GM12878 (cell line): ENCODE results near the gene DPM3. TPM values are rescaled to one million over a fixed set of nuclear protein-coding genes. Genes with fewer than 3 reads are reported as not detected.

Experiments
- ATAC-seq: fragments of 200-7000 bp; cut with Tn5 transposase; 3 replicates; pipeline ENCODE4 v1.9.1; 2020; ENCODE audit warnings: mild to moderate bottlenecking, moderate library complexity
- BruUV-seq: library from RNA; stranded (reverse); fragments of 400-500 nt; replicated peaks from 2 replicates; lab custom pipeline; 2021; lab: Mats Ljungman, UMichigan
- CTCF ChIA-PET: fragments of 300-600 bp; sonication (Branson Sonifier 250); formaldehyde crosslinking; extraction: SDS; loops from one replicate; lab custom pipeline; 2021; ENCODE audit warnings: inconsistent platforms; lab: Yijun Ruan, JAX
- POLR2A ChIA-PET: fragments of 350-600 bp; formaldehyde crosslinking; extraction: SDS; loops from one replicate; lab custom pipeline; 2021; ENCODE audit warnings: inconsistent platforms; lab: Charles Lee
- RAD21 ChIA-PET: fragments of 300-600 bp; sonication (Branson Sonifier 250); formaldehyde crosslinking; loops from one replicate; lab custom pipeline; 2023; ENCODE audit warnings: antibody characterized with exemption; ENCODE audit not compliant: unreplicated experiment; lab: Charles Lee
- SMC1A ChIA-PET: fragments of 300-600 bp; sonication (Branson Sonifier 250); formaldehyde crosslinking; loops from one replicate; lab custom pipeline; 2023; ENCODE audit not compliant: unreplicated experiment, uncharacterized antibody; lab: Charles Lee
- DNase-seq: peaks from one replicate; pipeline ENCODE4 v3.0.0-alpha.2; 2011; ENCODE audit warnings: low read depth, low spot score
- FAIRE-seq: peaks from 3 replicates; lab custom pipeline; 2011; peaks lifted over from hg19 to GRCh38; lab: Jason Lieb, UNC
- H2AFZ ChIP-seq: 2 replicates; pipeline ENCODE4 v1.6.0; 2011; ENCODE audit warnings: low read depth, low read length, control low read depth; ENCODE audit not compliant: control insufficient read depth
- H3K27ac ChIP-seq: 2 replicates; pipeline ENCODE4 v1.5.1; 2011; ENCODE audit warnings: control low read depth; ENCODE audit not compliant: control insufficient read depth, insufficient read depth
- H3K27me3 ChIP-seq, 2 experiments: replicated peaks in 1 of 2; 2 replicates each; pipeline versions ENCODE4 v1.6.0 to v1.6.1; 2011; ENCODE audit warnings: low read length in 1 of 2; ENCODE audit not compliant: control insufficient read depth in 2 of 2, insufficient read depth in 2 of 2
- H3K36me3 ChIP-seq, 2 experiments: 2 replicates each; pipeline ENCODE4 v1.5.1; 2011; ENCODE audit warnings: low read length in 1 of 2; ENCODE audit not compliant: control insufficient read depth in 2 of 2, insufficient read depth in 2 of 2
- H3K4me1 ChIP-seq: 2 replicates; pipeline ENCODE4 v1.6.1; 2011; ENCODE audit warnings: mild to moderate bottlenecking, low read length, moderate library complexity, mixed read lengths; ENCODE audit not compliant: control insufficient read depth, insufficient read depth
- H3K4me2 ChIP-seq: 2 replicates; pipeline ENCODE4 v1.6.0; 2011; ENCODE audit warnings: control low read depth; ENCODE audit not compliant: control insufficient read depth, insufficient read depth
- H3K4me3 ChIP-seq: fragments of 200-600 bp; sonication (generic); 2 replicates; pipeline ENCODE4 v1.5.1; 2016
- H3K79me2 ChIP-seq: 2 replicates; pipeline ENCODE4 v1.6.0; 2011; ENCODE audit warnings: low read length; ENCODE audit not compliant: control insufficient read depth, insufficient read depth
- H3K9ac ChIP-seq: 2 replicates; pipeline ENCODE4 v1.8.0; 2011; ENCODE audit warnings: low read length, control low read depth, mixed read lengths; ENCODE audit not compliant: control insufficient read depth, insufficient read depth
- H3K9me3 ChIP-seq: replicated peaks from 3 replicates; pipeline ENCODE4 v1.5.1; 2011; ENCODE audit warnings: mild to moderate bottlenecking, low read length; ENCODE audit not compliant: control insufficient read depth, insufficient read depth
- H4K20me1 ChIP-seq: 2 replicates; pipeline ENCODE4 v1.6.0; 2011; ENCODE audit not compliant: control insufficient read depth, insufficient read depth
- CBX5 ChIP-seq: sonication (generic); IDR thresholded peaks from 2 replicates; pipeline ENCODE4 v1.6.1; 2016; ENCODE audit warnings: low read depth, moderate library complexity, mild to moderate bottlenecking, inconsistent platforms
- CEBPB ChIP-seq, 2 experiments: fragments of 150-350 bp in 1 of 2; IDR thresholded peaks; 2 replicates each; pipeline ENCODE4 v1.6.1; 2012 to 2014; ENCODE audit warnings: low read depth in 2 of 2, low read length in 2 of 2, borderline replicate concordance in 1 of 2, inconsistent platforms in 1 of 2
- EP300 ChIP-seq, 2 experiments: fragments of 150-350 bp in 1 of 2; IDR thresholded peaks; 2 replicates each; pipeline ENCODE4 v1.6.1; 2011 to 2012; ENCODE audit warnings: low read depth in 2 of 2, low read length in 2 of 2, borderline replicate concordance in 1 of 2, improper control_type of control experiment in 1 of 2, inconsistent platforms in 1 of 2; ENCODE audit not compliant: control insufficient read depth in 1 of 2
- GABPA ChIP-seq: IDR thresholded peaks from 2 replicates; pipeline ENCODE4 v1.6.1; 2014; ENCODE audit warnings: antibody characterized with exemption, low read depth, mild to moderate bottlenecking, inconsistent platforms
- IRF4 ChIP-seq: IDR thresholded peaks from 2 replicates; pipeline ENCODE4 v1.6.1; 2011; ENCODE audit warnings: low read depth, low read length
- KDM1A ChIP-seq: fragments of 200-600 bp; sonication (generic); IDR thresholded peaks from 2 replicates; pipeline ENCODE4 v1.6.1; 2016; ENCODE audit warnings: borderline replicate concordance
- LARP7 ChIP-seq: fragments of 450-650 bp; IDR thresholded peaks from 2 replicates; pipeline ENCODE4 v1.6.1; 2017; ENCODE audit warnings: mild to moderate bottlenecking
- NFYB ChIP-seq: IDR thresholded peaks from 2 replicates; pipeline ENCODE4 v1.6.1; 2011; ENCODE audit warnings: low read depth, mild to moderate bottlenecking, low read length, improper control_type of control experiment, moderate library complexity; ENCODE audit not compliant: insufficient read depth
- PML ChIP-seq: IDR thresholded peaks from 2 replicates; pipeline ENCODE4 v1.6.1; 2012; ENCODE audit warnings: low read length, inconsistent platforms
- RELA ChIP-seq: fragments of 450-650 bp; IDR thresholded peaks from 2 replicates; pipeline ENCODE4 v1.8.0; 2014; ENCODE audit warnings: borderline replicate concordance; ENCODE audit not compliant: partially characterized antibody
- STAT1 ChIP-seq: fragments of 450-650 bp; conservative IDR thresholded peaks from 2 replicates; pipeline ENCODE4 v1.6.1; 2014; ENCODE audit warnings: antibody characterized with exemption, mild to moderate bottlenecking
- STAT3 ChIP-seq: IDR thresholded peaks from 2 replicates; pipeline ENCODE4 v1.6.1; 2011; ENCODE audit warnings: low read depth, low read length, improper control_type of control experiment
- TAF1 ChIP-seq: IDR thresholded peaks from 2 replicates; pipeline ENCODE4 v1.6.1; 2011; ENCODE audit warnings: mild to moderate bottlenecking, low read depth, low read length, borderline replicate concordance
- TARDBP ChIP-seq: IDR thresholded peaks from 2 replicates; pipeline ENCODE4 v1.6.1; 2016; ENCODE audit warnings: borderline replicate concordance
- ZNF384 ChIP-seq: IDR thresholded peaks from 2 replicates; pipeline ENCODE4 v1.6.1; 2012; ENCODE audit warnings: low read depth, mild to moderate bottlenecking, low read length, improper control_type of control experiment, borderline replicate concordance
- ZNF622 ChIP-seq: fragments of 450-650 bp; IDR thresholded peaks from 2 replicates; pipeline ENCODE4 v1.6.1; 2017; ENCODE audit warnings: mild to moderate bottlenecking, inconsistent platforms
- WGBS: methylation state at CpG from one replicate; pipeline ENCODE4 v1.1.6; 2016; ENCODE audit warnings: low lambda C conversion rate; ENCODE audit not compliant: insufficient replicate concordance, insufficient coverage; ENCODE audit errors: missing lambda C conversion rate; 5-methylcytosine and 5-hydroxymethylcytosine counted together
- in situ Hi-C: fragments of 300-500 bp; cut with MboI; formaldehyde crosslinking; loops from 9 replicates; pipeline ENCODE4 v1.14.3; 2018; ENCODE audit warnings: mixed read lengths
- intact Hi-C: fragments of 100-400 bp; cut with micrococcal nuclease; formaldehyde crosslinking; loops from one replicate; pipeline ENCODE4 v1.14.2; 2022; ENCODE audit not compliant: unreplicated experiment
- polyA plus RNA-seq, 11 experiments: library from polyadenylated mRNA; depleted of rRNA in 4 of 11; unstranded in 6 of 11; stranded (reverse) in 5 of 11; fragments of >200 nt; fragmentation: Nextera tagmentation in 4 of 11; fragmentation: Illumina TruSeq in 1 of 11; extraction: Ambion mirVana in 4 of 11; extraction: Trizol in 1 of 11; gene quantifications; 1 replicate in 1 of 11; 2 replicates in 10 of 11; pipeline versions ENCODE4 v1.2.1 to v1.2.3, GENCODE V29; 2011 to 2016; ENCODE audit warnings: inconsistent platforms in 2 of 11, missing spikeins in 2 of 11, low read depth in 1 of 11
- total RNA-seq, 4 experiments: library from RNA; depleted of rRNA in 3 of 4; stranded (reverse); fragments of >200 nt in 3 of 4; fragmentation: Illumina TruSeq in 1 of 4; extraction: Trizol in 1 of 4; gene quantifications; 2 replicates each; pipeline versions ENCODE4 v1.2.1 to v1.2.3, GENCODE V29; 2013 to 2021
- TF ChIP-seq, protein P1 (sequence below): IDR thresholded peaks from 2 replicates; pipeline ENCODE4 v1.6.1; 2012; ENCODE audit warnings: low read depth, low read length, improper control_type of control experiment
- TF ChIP-seq, protein P2 (sequence below): IDR thresholded peaks from 2 replicates; pipeline ENCODE4 v1.6.1; 2012; ENCODE audit warnings: mild to moderate bottlenecking, low read depth, low read length
- TF ChIP-seq, protein P3 (sequence below): fragments of 450-650 bp; IDR thresholded peaks from 2 replicates; pipeline ENCODE4 v1.6.1; 2018; ENCODE audit warnings: mild to moderate bottlenecking, low read depth, moderate library complexity; ENCODE audit not compliant: partially characterized antibody

Gene DPM3
- total and polyA plus RNA-seq, 10 of the 15 experiments (the other 5 are each of a cell fraction or from before 2014, with no cell fraction given): 5.9 to 78.7 (median 25.7) TPM

GRCh38 chr1:155187456-155187891 lies 47.1 kb upstream of the DPM3 start:
- SMC1A ChIA-PET: no interaction called here
- CTCF ChIA-PET: interaction anchor here (1.0 kb wide), 1 partner anchor 15 kb away, joined by 4 read pairs; the partner anchor contains the start of gene KRTCAP2
- TF ChIP-seq STAT3 (no peak), STAT1 (no peak), CEBPB (IDR thresholded peaks at IDR 0.05; ENCODE audit: borderline replicate concordance in 1 of 2, low read depth in 2 of 2, low read length in 2 of 2) (no peak), KDM1A (no peak), GABPA (no peak), ZNF384 (no peak), PML (no peak), RELA (no peak), TARDBP (no peak), ZNF622 (no peak), TAF1 (no peak), NFYB (no peak), EP300 (IDR thresholded peaks at IDR 0.05; ENCODE audit: borderline replicate concordance in 1 of 2, control insufficient read depth in 1 of 2, low read depth in 2 of 2, low read length in 2 of 2) (no peak), LARP7 (no peak), IRF4 (no peak), CBX5 (no peak)
- TF ChIP-seq, protein P1, sequence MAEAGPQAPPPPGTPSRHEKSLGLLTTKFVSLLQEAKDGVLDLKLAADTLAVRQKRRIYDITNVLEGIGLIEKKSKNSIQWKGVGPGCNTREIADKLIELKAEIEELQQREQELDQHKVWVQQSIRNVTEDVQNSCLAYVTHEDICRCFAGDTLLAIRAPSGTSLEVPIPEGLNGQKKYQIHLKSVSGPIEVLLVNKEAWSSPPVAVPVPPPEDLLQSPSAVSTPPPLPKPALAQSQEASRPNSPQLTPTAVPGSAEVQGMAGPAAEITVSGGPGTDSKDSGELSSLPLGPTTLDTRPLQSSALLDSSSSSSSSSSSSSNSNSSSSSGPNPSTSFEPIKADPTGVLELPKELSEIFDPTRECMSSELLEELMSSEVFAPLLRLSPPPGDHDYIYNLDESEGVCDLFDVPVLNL: no peak
- TF ChIP-seq, protein P2, sequence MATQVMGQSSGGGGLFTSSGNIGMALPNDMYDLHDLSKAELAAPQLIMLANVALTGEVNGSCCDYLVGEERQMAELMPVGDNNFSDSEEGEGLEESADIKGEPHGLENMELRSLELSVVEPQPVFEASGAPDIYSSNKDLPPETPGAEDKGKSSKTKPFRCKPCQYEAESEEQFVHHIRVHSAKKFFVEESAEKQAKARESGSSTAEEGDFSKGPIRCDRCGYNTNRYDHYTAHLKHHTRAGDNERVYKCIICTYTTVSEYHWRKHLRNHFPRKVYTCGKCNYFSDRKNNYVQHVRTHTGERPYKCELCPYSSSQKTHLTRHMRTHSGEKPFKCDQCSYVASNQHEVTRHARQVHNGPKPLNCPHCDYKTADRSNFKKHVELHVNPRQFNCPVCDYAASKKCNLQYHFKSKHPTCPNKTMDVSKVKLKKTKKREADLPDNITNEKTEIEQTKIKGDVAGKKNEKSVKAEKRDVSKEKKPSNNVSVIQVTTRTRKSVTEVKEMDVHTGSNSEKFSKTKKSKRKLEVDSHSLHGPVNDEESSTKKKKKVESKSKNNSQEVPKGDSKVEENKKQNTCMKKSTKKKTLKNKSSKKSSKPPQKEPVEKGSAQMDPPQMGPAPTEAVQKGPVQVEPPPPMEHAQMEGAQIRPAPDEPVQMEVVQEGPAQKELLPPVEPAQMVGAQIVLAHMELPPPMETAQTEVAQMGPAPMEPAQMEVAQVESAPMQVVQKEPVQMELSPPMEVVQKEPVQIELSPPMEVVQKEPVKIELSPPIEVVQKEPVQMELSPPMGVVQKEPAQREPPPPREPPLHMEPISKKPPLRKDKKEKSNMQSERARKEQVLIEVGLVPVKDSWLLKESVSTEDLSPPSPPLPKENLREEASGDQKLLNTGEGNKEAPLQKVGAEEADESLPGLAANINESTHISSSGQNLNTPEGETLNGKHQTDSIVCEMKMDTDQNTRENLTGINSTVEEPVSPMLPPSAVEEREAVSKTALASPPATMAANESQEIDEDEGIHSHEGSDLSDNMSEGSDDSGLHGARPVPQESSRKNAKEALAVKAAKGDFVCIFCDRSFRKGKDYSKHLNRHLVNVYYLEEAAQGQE: no peak
- TF ChIP-seq, protein P3, sequence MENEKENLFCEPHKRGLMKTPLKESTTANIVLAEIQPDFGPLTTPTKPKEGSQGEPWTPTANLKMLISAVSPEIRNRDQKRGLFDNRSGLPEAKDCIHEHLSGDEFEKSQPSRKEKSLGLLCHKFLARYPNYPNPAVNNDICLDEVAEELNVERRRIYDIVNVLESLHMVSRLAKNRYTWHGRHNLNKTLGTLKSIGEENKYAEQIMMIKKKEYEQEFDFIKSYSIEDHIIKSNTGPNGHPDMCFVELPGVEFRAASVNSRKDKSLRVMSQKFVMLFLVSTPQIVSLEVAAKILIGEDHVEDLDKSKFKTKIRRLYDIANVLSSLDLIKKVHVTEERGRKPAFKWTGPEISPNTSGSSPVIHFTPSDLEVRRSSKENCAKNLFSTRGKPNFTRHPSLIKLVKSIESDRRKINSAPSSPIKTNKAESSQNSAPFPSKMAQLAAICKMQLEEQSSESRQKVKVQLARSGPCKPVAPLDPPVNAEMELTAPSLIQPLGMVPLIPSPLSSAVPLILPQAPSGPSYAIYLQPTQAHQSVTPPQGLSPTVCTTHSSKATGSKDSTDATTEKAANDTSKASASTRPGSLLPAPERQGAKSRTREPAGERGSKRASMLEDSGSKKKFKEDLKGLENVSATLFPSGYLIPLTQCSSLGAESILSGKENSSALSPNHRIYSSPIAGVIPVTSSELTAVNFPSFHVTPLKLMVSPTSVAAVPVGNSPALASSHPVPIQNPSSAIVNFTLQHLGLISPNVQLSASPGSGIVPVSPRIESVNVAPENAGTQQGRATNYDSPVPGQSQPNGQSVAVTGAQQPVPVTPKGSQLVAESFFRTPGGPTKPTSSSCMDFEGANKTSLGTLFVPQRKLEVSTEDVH: no peak
- Histone ChIP-seq H3K9me3 (no peaks in the 10 kb centered on the region), H3K4me3 (no peak overlapping the region), H3K27ac (no peak overlapping the region), H3K36me3 (no peaks in the 10 kb centered on the region), H4K20me1 (no peaks in the 10 kb centered on the region), H3K9ac (no peak overlapping the region), H3K27me3 (no peaks in the 10 kb centered on the region), H3K4me1 (peaks cover 21% of the 10 kb centered on the region), H3K79me2 (no peaks in the 10 kb centered on the region), H2AFZ (no peak overlapping the region), H3K4me2 (no peak overlapping the region)
- intact Hi-C loops: no loop called here
- in situ Hi-C loops: no loop called here
- RAD21 ChIA-PET: no interaction called here
- no peak for DNase-seq
- 73% methylated on average over 16 of the region's 16 CpGs for WGBS
- POLR2A ChIA-PET: no interaction called here
- ATAC-seq: no peak
- no TSS peak for BruUV-seq
- no peak for FAIRE-seq
